ENCODE results near the gene FTSJ3.
"Not testable (repeated sequence)": the region's sequence is repeated elsewhere in the genome, so short reads cannot be mapped to it uniquely, and the experiment has no call there.

FTSJ3 gene

GRCh38 chr17:63843387-63843888 lies 16.0 kb upstream of the FTSJ3 start:
- not testable (repeated sequence) for DNase-seq

- DNase-seq: peak; percentile 99
Observed at GRCh38 chr17:63842540-63843386, 15.3 kb upstream of the FTSJ3 start, which contains the start of gene SMARCD2. TSS of gene SMARCD2 (minus strand) at chr17:63842685. CDS start at chr17:63842674, 11 bp downstream.

GRCh38 chr17:63842173-63842539 lies 14.7 kb upstream of the FTSJ3 start:
- no peak for DNase-seq

GRCh38 chr17:63841350-63842172 lies 14.1 kb upstream of the FTSJ3 start:
- DNase-seq: no peak

GRCh38 chr17:63840591-63841349 lies 13.3 kb upstream of the FTSJ3 start:
- no peak for DNase-seq

GRCh38 chr17:63838631-63839171 lies 11.2 kb upstream of the FTSJ3 start:
- no peak for DNase-seq

- DNase-seq: no peak
Observed at GRCh38 chr17:63837962-63838600, 10.6 kb upstream of the FTSJ3 start.

- DNase-seq: no peak
Observed at GRCh38 chr17:63837480-63837879, 10.0 kb upstream of the FTSJ3 start.

- DNase-seq: no peak
Observed at GRCh38 chr17:63836811-63837210, 9.3 kb upstream of the FTSJ3 start.

- no peak for DNase-seq
Observed at GRCh38 chr17:63835167-63835720, 7.8 kb upstream of the FTSJ3 start.

- DNase-seq: no peak
Observed at GRCh38 chr17:63834431-63835166, 7.1 kb upstream of the FTSJ3 start.

GRCh38 chr17:63833741-63834373 lies 6.4 kb upstream of the FTSJ3 start:
- no peak for DNase-seq

- DNase-seq: no peak
Observed at GRCh38 chr17:63833026-63833740, 5.7 kb upstream of the FTSJ3 start.

- DNase-seq: no peak
Observed at GRCh38 chr17:63832455-63832854, 5.0 kb upstream of the FTSJ3 start.

- no peak for DNase-seq
Observed at GRCh38 chr17:63832014-63832413, 4.6 kb upstream of the FTSJ3 start.

- no peak for DNase-seq
Observed at GRCh38 chr17:63831505-63831904, 4.0 kb upstream of the FTSJ3 start.

GRCh38 chr17:63830904-63831491 lies 3.5 kb upstream of the FTSJ3 start:
- no peak for DNase-seq

- no peak for DNase-seq
Observed at GRCh38 chr17:63830278-63830677, 2.8 kb upstream of the FTSJ3 start.

GRCh38 chr17:63828936-63829335 lies 1.5 kb upstream of the FTSJ3 start:
- DNase-seq: no peak

All from stimulated activated CD4-positive, alpha-beta T cell treated with anti-CD3 and anti-CD28 coated beads, Interleukin-1b, Interleukin-23, amount 100 ng/mL, for 48 hours (primary cell).